ENCODE measurements around the gene C16orf90.
"Not testable (repeated sequence)": the region's sequence is repeated elsewhere in the genome, so short reads cannot be mapped to it uniquely, and the experiment has no call there.

The C16orf90 gene

GRCh38 chr16:3482659-3483241, 12.5 kb downstream of the C16orf90 start:
- DNase-seq, result no peak

DNA sequence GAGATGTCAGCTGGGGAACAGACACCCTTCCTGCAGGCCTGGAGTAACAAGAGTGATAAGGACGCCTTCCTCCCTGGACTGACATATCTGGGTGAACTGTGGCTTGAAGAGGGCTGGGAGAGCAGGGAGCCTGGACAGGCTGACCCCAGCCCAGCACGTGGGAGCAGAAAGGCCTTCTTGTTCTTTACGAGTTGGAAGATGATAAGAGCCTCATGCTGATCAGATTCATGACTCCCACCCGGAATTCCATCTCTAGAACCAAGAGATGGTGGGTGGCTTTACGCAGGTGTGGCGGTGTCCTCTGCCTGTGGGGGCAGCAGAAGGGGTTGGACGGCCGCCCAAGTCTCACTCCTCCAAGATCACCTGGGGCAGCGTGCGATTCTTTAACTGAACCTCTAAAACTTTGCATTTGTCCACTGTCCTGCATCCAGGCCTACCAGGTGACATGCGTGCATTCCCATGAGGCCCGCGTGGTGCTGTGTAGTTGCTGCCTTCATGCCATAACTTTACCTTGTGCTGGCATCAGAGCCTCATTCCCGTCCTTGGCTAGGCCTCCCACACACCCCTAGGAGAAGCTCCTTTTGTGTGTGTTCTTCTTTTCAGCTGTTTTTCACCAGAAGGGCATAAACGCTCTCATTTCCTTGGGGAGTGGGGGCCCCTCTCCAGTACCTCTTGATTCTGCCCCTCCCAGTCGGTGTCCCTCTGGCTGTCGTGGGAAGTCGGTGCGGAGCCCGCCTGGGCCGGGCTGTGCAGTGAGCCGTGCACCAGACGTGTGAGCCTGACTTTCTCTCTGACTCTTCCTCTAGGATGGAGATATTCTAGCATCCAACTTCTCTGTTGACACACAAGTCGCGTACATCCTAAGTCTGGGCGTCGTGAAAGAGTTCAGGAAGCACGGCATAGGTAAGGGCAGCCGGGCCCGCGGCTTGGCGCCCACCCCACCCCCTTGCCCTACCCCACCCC, 13.3 kb downstream of the C16orf90 start:
- DNase-seq, result no peak

- no peak for DNase-seq
These were observed 14.2 kb downstream of the C16orf90 start for GRCh38 chr16:3480901-3481695.

- no peak for DNase-seq
These were observed 15.6 kb downstream of the C16orf90 start for GRCh38 chr16:3479654-3480216.

GRCh38 chr16:3478242-3478925, 16.9 kb downstream of the C16orf90 start:
- DNase-seq, result no peak

DNA sequence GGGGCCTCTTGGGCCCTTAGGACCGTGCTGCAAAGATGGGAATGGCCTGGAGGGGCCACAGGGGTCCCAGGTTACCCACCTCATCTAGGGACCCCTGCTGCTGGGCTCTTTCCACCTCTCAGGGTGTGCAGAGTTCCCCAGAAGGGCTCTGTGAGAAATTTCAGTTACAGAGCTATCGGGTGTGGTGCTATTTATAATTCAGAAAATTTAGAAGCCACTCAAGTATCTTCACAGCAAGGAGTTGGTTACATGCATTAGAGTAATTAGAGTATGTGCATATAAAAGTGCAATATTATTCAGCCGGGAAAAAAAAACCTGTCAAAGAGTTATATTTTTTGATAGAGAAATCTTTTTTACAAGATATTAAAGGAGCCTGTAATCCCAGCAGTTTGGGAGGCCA, 18.9 kb downstream of the C16orf90 start:
- no peak for DNase-seq

GRCh38 chr16:3475604-3476375, 19.5 kb downstream of the C16orf90 start:
- no peak for DNase-seq

GRCh38 chr16:3474870-3475269, 20.4 kb downstream of the C16orf90 start:
- DNase-seq, result not testable (repeated sequence)

GRCh38 chr16:3474136-3474779, 21.0 kb downstream of the C16orf90 start:
- DNase-seq, result no peak

GRCh38 chr16:3473596-3473943, 21.7 kb downstream of the C16orf90 start:
- DNase-seq, result not testable (repeated sequence)

GRCh38 chr16:3472878-3473595, 22.3 kb downstream of the C16orf90 start:
- DNase-seq, result no peak

DNA sequence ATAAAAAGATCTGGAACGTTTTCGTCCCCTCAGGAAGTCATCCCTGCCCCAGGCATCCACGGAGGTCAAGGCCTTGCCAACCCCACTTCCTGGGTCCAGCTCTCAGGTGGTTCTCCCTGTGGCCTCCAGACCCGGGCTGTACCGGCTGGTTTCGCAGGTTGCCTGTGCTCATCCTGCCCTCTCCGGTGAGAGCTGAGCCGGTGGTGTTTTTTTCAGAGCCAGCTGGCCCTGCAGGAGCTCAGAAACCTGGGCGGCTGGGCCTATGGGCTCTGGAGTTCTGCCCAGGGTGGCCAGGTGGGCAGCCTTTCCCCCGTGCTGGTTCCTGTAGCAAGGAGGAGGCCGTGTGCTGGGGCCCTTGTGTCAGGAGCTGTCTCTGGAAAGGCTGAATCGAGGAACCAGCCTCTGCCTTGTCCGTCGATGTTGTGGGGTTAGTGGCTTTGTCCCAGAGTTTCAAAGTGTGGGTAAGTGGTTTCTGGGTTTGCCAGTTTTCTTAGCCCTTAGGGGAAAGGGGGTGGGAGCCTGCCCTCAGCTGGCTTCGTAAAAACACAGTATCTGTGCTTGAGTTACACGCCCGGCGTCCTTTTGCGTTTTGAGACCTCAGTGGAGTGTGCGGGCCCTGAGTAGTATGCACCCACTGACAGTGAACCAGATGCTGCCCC, 23.6 kb downstream of the C16orf90 start:
- no peak for DNase-seq

DNA sequence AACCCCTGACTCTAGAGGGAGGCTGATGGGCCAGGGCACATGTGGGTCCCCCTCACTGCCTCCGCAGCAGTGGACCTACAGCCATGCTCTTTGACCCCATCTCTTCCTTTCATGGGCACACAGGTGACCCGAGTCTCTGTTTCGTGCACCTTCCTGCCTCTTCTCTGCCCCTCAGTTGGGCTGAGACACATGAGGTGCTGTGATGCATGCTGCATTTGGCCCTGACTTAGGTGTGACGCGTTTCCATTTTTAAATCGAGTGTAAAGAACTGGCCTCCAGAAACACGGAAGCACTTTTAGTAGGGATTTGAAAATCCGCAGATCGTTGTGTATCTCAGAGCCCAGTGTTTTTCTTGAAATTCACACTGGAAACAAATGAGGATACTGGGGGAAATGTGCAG, 24.6 kb downstream of the C16orf90 start:
- no peak for DNase-seq

- DNase-seq, result no peak
These were observed 25.6 kb downstream of the C16orf90 start for GRCh38 chr16:3469736-3470135.

- no peak for DNase-seq
These were observed 26.8 kb downstream of the C16orf90 start for GRCh38 chr16:3468501-3468900.

GRCh38 chr16:3467921-3468320, 27.4 kb downstream of the C16orf90 start:
- DNase-seq, result no peak

GRCh38 chr16:3467182-3467581, 28.1 kb downstream of the C16orf90 start:
- DNase-seq, result no peak

- DNase-seq, result no peak
These were observed 29.2 kb downstream of the C16orf90 start for GRCh38 chr16:3465911-3466584.

- DNase-seq, result no peak
These were observed 30.0 kb downstream of the C16orf90 start for GRCh38 chr16:3465301-3465700.

Measured in activated naive CD4-positive, alpha-beta T cell (primary cell).